HT1080 (cell line): ENCODE results near the gene NUP153. TPM values are rescaled to one million over a fixed set of nuclear protein-coding genes. Genes with fewer than 3 reads are reported as not detected.
"Not testable (repeated sequence)": the region's sequence is repeated elsewhere in the genome, so short reads cannot be mapped to it uniquely, and the experiment has no call there.

Experiments
- DNase-seq: peaks from one replicate; pipeline ENCODE4 v3.0.0-alpha.2; 2015; ENCODE audit warnings: low read depth
- total RNA-seq: library from RNA; depleted of rRNA; stranded (reverse); fragments of >200 nt; shearing (Covaris generic); gene quantifications from 2 replicates; pipeline ENCODE4 v1.2.3, GENCODE V29; 2014

The NUP153 gene
- total RNA-seq, 1 experiment from 2014 or later, result 49.2 TPM

DNA sequence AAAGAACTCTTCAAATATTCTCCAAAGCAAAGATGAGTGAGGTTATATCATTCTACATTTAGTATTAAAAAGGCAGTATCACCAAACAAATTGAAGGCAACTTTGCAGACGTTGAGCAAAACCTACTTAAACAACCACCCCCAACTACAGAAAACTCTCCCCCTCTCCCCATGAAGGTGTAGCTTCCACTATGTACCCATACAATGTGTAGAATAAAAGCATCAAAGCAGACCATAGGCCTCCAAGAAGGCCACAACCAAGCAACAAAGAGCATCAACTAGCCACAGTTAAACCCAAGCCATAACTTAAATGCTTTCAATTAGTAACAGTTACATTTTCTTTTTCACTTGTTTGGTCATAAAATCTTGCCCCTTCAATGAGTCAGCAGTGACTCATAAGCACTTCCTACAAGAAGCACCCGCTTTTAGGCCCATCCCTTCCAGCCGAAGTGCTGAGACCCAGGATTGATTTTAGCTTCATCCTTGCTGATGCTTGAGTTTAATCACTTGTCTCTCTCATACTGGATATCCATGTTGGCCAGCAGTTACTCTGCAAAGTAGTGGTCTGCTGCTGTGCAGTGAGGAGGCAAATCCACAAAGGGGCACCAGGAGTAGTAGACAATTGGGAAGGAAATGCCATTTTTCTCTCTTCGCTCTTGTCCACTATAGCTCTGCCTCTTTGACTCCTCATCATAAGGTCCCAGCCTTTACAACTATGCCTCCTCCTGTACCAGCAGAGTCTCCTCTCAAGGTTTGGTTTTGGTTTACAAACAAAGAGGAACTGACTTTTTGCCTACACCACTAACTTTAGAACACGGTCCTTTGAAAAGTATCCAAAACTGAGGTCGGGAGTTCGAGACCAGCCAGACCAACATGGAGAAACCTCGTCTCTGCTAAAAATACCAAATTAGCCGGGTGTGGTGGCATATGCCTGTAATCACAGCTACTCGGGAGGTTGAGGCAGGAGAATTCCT is 8.4 kb upstream of the NUP153 start:
- DNase-seq, result peak; percentile 93

DNA sequence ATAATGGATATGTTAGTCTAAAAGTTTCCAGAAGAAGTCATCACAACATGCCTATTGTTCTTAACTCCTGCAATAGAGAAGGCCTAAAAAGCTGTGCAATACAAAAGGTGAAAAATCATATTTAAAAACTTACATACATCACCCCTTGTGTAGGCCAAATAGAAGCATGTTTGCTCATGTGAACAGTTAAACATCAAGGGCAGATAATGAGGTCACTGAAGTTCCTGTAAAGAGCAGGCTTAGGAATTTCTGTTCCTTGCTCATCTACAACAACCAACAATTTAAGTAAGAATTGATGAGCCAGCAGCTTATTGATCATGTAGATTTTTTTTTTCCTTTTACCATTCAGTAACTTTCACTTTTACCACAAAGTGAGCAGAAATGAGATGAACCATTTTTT is 7.5 kb upstream of the NUP153 start:
- DNase-seq, result no peak

DNA sequence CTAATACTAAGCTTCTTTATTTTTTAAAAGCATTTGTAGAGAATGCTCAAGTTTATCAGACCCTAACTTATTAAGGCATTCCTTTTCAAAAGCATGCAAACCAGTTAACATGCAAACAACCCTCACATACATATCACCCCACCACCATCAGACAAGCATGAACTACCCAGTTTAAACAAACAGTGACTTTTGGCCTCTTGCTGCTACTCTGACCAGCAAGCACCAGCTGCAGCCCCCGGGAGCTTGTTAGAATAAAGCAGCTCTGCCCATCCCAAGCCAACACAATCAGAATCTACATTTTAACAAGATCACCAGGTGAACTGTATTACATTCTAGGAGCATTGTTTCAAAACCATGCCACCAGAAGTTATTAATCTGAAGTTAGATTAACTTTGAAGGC is 5.9 kb upstream of the NUP153 start:
- DNase-seq, result no peak

DNA sequence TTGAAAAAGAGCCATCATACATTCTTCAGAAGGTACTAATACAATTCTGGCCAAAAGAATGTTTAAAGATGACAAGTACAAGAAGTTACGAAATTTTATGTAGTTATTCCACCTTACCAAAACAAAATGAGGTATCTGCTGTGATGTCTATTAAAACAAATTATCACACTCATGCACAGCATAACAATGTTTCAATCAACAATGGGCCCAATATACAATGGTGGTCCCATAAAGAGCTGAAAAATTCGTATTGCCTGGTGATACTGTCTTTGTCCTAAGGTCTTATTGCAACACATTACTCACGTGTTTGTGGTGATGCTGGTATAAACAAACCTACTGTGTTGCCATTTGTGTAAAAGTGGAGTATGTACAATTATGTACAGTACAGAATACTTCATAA is 3.6 kb upstream of the NUP153 start:
- DNase-seq, result no peak

DNA sequence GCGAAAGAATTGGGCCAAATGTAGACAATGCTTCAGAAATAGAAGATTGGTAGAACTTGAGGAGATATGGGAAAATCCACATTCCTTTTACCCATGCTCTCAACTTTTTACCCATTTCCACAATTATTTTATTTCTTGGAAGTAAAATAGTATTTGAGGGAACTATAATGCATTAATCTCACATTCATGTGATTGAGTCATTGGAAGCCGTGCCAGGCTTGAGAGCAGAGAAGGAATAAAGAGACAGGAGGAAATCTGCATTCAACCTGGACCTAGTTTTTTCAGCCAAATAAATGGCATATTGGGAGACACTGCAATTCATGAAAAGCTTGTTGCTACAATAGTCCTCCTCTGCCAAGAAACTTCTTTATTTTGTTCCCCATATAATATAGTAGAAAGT is 2.8 kb upstream of the NUP153 start:
- no peak for DNase-seq

DNA sequence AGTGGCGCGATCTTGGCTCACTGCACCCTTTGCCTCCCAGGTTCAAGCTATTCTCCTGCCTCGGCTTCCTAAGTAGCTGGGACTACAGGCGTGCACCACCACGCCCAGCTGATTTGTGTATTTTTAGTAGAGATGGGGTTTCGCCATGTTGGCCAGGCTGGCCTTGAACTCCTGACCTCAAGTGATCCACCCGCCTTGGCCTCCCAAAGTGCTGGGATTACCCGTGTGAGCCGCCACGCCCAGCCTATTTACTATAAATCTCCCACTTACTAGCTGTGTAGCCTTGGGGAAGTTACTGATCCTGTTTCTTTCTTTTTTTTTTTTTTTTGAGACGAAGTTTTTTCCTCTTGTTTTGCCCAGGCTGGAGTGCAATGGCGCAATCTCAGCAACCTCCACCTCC is 1.3 kb upstream of the NUP153 start:
- not testable (repeated sequence) for DNase-seq

DNA sequence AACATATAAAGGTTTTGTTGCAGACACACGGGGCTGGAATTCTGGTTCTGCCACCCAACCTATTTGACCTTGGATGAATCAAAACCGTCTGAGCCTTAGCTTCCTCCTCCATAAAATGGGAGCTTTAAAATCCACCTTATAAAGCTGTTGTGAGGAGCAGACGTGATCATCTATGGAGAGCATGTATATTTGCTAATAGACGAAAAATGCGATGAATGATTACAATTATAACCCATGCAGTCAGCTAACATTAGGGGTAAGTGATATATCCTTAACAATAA is 586 bp upstream of the NUP153 start:
- no peak for DNase-seq

DNA sequence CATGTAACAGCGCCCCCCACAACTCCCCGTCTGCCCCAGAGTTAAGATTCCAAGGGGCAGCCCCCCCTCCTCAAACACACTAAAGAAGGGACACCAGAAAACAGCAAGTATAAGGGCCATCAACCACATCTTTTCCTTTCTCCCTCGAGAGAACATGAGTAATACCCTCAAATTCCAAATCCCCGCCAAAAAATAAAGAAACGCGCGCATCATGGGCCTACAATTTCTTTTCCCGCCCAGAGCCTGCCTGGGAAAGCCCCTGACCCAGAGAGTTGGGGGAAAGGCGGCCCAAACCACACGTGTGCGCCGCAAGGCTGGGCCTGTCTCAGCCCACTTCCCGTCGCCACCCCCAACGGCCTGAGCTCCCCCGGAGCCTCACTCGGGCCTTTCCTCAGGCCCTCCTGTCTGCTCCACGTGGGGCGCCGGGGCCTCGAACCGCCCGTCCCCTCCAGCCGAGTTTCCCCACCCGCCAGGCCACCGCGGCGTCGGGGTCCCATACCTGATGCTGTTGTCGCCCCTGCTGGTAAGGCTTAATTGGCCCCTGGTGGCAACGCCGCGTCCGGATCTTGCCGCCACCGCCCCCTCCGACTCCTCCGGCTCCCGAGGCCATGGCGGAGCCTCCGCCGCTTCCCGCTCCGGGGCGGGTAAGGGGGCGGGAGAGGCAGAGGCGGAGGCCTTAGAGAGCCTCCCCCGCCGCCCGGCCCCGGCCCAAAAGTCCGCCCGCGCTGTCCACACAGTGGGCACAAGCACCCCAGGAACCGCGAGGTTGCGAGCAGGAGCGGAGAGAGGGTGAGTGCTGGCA is 746 bp downstream of the NUP153 start:
- DNase-seq, result peak; percentile 83

DNA sequence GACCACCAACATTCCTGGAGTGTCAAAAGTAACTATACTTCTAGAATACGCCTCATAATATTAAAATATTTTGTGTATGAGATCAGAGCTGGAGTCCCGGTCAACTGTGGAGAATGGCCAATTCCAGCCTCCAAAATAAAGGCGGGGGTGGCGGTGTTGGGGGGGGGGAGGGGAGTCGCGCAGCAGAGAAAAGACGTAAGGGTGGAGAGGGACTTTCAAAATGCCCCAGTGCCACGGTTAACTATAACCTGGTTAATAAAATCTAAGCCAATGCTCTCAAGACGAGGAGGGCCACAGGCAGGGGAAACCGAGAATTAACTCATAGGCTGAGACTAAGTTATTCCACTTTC is 1.3 kb downstream of the NUP153 start:
- peak; percentile 37 for DNase-seq

DNA sequence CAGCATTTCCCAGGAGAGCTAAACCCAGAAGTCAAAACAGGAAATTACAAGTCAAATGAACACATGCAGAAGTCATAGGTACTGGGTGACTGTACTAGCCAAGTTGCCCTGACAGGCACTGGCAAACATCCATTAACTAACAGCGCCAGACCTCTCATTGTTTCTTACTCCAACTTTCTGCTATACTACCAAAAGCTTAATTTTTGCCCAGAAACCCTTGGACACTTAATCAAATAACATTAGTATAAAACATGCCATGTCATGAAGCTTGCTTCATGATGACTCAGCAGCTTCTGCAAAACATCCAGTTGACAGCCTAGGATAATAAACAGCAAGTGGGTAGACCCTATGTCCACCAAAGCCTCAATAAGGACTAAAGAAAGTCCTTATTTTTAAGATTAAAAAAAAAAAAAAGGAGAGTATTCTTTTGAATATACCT is 3.5 kb downstream of the NUP153 start:
- DNase-seq, result peak; percentile 76

DNA sequence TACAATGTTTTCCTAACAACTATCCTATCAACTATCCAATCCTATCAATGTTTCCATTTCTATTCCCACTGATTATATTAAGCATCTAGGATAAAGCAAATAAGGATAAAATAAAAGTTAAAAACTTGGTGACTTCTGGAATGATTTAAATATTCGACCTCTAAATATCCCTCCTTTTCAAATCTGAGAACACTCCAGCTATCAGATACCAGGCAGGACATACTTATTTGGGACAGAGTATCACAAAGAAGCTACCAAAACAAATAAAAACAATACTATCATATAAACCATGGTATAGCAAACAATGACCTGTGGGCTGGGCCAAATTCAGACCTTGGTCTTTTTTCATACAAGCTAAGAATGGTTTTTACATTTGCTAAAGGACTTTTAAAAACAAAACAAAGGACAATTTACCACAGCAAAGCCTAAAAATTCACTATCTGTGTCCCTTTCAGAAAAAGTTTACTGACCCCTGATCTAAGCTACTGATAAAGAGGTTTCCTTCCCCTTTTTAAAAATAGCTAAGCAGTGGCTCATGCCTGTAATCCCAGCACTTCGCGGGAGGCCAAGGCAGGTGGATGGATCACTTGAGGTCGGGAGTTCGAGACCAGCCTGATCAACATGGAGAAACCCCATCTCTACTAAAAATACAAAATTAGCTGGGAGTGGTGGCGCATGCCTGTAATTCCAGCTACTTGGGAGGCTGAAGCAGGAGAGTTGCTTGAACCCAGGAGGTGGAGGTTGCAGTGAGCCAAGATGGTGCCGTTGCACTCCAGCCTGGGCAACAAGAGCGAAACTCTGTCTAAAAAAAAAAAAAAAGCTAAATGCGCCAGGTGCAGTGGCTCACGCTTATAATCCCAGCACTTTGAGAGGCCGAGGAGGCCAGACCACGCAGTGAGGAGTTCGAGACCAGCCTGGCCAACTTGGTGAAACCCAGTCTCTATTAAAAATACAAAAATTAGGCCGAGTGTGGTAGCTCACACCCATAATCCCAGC is 6.0 kb downstream of the NUP153 start:
- no peak for DNase-seq

DNA sequence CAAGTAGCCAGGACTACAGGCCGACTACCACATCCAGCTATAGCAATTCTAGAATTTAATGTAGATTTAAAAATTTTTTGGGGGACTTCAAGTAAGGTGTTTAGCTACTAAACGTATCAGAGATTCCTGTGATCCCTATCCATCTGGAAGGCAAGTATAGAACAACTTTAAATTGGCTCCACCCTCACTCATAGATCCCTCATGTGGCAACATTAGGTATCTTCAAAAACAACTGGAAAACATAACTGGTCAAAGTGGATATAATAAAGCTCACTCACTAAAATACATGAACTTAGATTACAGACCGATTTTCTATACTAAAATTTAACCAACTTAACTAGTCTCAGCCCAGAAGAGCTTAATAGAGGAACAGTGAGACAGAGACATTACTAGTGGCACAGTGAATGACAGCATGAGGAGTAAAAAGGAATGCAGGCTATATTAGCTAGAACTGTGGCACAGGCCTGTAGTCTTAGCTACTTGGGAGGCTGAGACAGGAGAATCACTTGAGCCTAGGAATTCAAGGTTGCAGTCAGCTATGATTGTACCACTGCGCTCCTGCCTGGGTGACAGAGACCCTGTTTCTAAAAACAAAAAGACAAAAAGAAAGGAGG is 14.7 kb downstream of the NUP153 start:
- no peak for DNase-seq

DNA sequence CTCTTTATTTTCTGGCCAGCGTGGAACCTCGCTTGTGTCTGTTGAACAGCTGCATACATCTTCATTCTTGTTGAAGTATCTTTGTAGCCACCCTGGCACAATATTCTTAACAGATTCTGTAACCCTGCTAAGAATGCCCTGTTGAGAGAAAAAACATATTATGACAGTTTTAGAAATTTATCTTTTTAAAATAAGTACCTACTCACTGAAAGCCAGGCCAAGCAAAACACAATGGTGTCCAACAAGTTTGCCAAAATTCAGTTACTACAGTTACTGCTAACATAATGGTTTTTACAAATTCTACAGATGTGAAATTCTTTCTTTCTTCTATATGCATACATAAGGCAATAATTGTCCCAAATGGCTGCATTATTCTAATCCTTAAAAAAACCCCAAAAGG is 18.2 kb downstream of the NUP153 start:
- no peak for DNase-seq

DNA sequence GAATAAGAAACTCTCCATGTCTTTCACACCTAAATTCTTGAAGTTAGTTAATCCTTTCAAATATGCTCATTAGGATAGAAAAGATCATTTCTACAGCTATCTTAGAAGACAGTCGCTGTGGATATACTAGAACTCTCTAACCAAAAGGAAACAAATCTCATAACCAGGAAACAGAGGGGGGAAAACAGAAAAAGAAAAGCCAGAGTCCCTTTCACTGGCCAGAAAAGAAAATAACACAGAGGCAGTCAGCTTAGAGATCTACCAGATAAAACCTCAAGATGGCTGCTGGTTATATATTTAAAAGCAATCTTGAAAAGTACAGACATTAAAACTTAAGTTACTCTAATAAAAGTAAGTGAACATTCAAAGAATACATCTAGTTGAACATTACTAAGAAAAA is 19.6 kb downstream of the NUP153 start:
- no peak for DNase-seq

DNA sequence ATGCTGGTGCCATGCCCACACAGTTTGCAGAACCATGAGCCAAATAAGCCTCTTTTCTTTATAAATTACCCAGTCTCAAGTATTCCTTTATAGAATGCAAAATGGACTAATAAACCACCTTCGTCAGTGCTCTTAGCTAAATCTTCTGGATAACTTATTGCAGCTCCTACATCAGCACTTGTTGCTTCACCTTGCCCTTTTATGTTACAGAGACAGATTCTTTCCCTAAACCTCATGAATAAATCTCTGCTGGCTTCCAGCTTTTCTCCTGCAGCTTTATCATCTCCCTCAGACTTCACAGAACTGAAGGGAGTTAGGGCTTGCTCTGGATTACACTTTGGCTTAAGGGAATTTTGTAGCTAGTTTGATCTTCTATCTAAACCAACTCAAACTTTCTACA is 22.6 kb downstream of the NUP153 start:
- DNase-seq, result no peak

DNA sequence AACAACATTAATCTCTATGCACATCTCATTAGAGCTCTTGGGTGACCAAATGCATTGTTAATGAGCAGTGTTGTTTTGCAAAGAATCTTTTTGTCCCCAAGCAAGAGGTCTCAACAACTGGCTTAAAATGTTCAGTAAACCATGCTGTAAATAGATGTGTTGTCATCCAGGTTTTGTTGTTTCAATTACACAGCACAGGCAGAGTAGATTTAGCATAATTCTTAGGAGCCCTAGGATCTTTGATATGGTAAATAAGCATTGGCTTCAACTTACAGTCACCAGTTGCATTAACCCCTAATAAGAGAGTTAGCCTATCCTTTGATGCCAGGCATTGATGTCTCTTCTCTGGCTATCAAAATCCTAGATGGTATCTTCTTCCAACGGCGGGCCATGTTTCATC is 23.3 kb downstream of the NUP153 start:
- DNase-seq, result no peak

DNA sequence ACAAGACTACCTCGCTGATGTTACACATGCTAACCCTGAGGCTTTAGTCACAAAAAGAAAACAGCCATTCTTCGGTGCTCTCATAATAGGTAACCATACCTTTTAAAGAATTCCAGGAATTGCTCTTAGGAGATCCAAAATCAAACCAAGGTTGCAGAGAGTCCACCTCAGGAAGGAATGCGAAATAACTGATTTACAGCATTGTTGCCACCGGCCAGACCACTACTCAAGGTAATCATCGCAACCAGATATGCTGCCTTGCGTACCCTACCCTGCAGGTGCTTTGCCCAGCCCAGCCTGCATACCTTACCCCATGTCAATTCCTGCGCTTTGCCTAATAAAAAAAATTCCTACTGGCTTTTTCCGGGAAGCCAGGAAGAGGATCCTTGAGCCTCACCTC is 27.0 kb downstream of the NUP153 start:
- DNase-seq, result no peak

DNA sequence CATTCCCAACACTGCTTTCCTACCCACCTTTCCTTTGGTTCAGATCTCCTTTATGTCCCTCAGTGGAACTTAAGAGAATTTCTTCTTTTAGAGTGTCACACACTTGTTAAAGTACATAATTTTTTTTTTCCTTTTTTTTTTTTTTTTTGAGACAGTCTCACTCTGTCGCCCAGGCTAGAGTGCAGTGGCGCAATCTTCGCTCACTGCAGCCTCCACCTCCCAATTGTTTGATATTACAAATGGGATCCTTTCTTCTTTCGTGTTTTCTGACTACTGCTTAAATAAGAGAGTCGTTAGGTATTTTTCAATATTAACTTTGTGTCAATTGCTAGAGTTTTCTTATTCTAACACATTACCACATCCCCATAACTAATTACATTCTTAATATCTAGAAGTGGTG is 29.1 kb downstream of the NUP153 start:
- DNase-seq, result no peak

DNA sequence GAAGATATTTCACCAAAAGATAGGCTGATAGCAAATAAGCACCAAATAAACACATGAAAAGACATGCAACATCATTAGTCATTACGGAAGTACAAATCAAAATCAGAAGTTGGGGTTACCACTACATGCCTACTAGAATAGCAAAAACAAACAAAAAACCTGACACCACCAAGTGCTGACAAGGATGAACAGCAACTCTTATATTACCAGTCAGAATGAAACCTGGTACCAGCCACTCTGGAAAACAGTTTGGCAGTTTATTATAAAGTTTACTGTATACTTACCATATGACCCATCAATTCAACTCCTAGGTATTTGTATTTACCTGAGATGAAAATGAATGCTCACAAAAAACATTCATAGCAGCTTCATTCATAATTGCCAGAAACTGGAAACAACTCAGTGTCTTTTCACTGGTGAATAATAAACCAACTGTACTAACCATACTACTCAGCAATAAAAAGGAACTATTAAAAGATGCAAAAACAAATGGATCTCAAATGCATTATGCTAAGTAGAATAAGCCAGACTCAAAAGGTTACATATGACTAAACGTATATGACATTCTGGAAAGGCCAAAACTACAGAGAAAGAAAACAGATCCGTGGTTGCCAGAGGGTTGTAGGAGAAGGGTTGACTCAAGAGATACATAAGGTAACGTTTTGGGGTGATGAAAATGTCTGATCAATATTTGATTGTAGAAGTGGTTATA is 33.0 kb downstream of the NUP153 start:
- DNase-seq, result no peak

DNA sequence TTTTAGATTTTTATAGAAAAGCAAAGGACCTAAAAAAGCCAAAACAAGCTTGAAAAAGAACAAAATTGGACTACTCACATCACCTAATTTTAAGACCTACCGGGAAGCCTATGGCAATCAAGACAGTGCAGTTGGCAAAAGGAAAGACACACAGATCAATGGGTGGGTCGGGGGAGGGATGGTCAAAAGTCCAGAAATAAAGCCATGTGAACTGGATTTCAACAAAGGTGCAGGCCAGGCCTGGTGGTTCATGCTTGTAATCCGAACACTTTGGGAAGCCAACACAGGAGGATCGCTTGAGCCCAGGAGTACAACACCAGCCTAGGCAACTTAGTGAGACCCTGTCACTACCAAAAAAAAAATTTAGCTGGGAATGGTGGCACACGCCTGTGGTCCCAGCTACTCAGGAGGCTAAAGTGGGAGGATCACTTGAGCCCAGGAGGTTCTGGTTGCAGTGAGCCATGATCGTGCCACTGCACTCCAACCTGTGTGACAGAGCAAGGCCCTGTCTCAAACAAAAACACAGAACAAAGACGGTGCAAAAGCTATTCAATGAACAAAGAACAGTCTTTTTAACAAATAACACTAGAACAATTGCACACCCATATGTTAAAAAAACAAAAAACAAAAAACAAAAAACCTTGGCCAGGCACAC is 34.5 kb downstream of the NUP153 start:
- DNase-seq, result no peak
